Measurements from ENCODE around the gene EPB41L3. TPM values are rescaled to one million over a fixed set of nuclear protein-coding genes. Genes with fewer than 3 reads are reported as not detected.

The EPB41L3 gene
- total RNA-seq, 1 experiment from 2014 or later = 8.7 TPM

- Mint-ChIP-seq H3K27ac (ENCODE audit: unreplicated experiment) (no peak overlapping the region), H3K27me3 (ENCODE audit: insufficient read depth, unreplicated experiment) (peaks cover 5% of the 10 kb centered on the region), H3K4me3 (ENCODE audit: unreplicated experiment) (no peak overlapping the region), H3K9me3 (ENCODE audit: unreplicated experiment) (no peaks in the 10 kb centered on the region), H3K36me3 (ENCODE audit: insufficient read depth, unreplicated experiment) (no peaks in the 10 kb centered on the region), H3K4me1 (ENCODE audit: low read depth, unreplicated experiment) (no peaks in the 10 kb centered on the region)
- BruUV-seq (replicated peaks) = no TSS peak
- H3K4me3 ChIP-seq (ENCODE audit: low read depth, low read length) = no peak overlapping the region
- no peak for TF ChIP-seq CTCF (IDR thresholded peaks at IDR 0.05; ENCODE audit: insufficient read depth in 1 of 2, low read depth in 1 of 2, low read length in 1 of 2, severe bottlenecking in 1 of 2, unreplicated experiment in 1 of 2)
- no peaks in the 10 kb centered on the region for H3K36me3 ChIP-seq (ENCODE audit: control insufficient read depth, insufficient read depth, low read length)
- no peak for DNase-seq
- POLR2A ChIA-PET = no interaction called here
- no peaks in the 10 kb centered on the region for H3K9me3 ChIP-seq
- intact Hi-C loops (cut with micrococcal nuclease; ENCODE audit: unreplicated experiment) = no loop called here
- no peaks in the 10 kb centered on the region for H3K4me1 ChIP-seq
- no peaks in the 10 kb centered on the region for H3K27me3 ChIP-seq (replicated peaks; ENCODE audit: control insufficient read depth, insufficient read depth, low read length)
- CTCF ChIA-PET = no interaction called here
Measured at GRCh38 chr18:5451871-5452270, 91.9 kb downstream of the EPB41L3 start.

GRCh38 chr18:5451150-5451549 lies 92.6 kb downstream of the EPB41L3 start:
- intact Hi-C loops (cut with micrococcal nuclease; ENCODE audit: unreplicated experiment) = no loop called here
- no peak for TF ChIP-seq CTCF (IDR thresholded peaks at IDR 0.05; ENCODE audit: insufficient read depth in 1 of 2, low read depth in 1 of 2, low read length in 1 of 2, severe bottlenecking in 1 of 2, unreplicated experiment in 1 of 2)
- Mint-ChIP-seq H3K27ac (ENCODE audit: unreplicated experiment) (no peak overlapping the region), H3K36me3 (ENCODE audit: insufficient read depth, unreplicated experiment) (no peaks in the 10 kb centered on the region), H3K4me3 (ENCODE audit: unreplicated experiment) (no peak overlapping the region), H3K4me1 (ENCODE audit: low read depth, unreplicated experiment) (no peaks in the 10 kb centered on the region), H3K9me3 (ENCODE audit: unreplicated experiment) (no peaks in the 10 kb centered on the region), H3K27me3 (ENCODE audit: insufficient read depth, unreplicated experiment) (peaks cover 5% of the 10 kb centered on the region)
- Histone ChIP-seq H3K27me3 (replicated peaks; ENCODE audit: control insufficient read depth, insufficient read depth, low read length) (no peaks in the 10 kb centered on the region), H3K4me3 (ENCODE audit: low read depth, low read length) (no peak overlapping the region), H3K36me3 (ENCODE audit: control insufficient read depth, insufficient read depth, low read length) (no peaks in the 10 kb centered on the region), H3K9me3 (no peaks in the 10 kb centered on the region), H3K4me1 (no peaks in the 10 kb centered on the region)
- BruUV-seq (replicated peaks) = no TSS peak
- ChIA-PET CTCF (no interaction called here), POLR2A (no interaction called here)
- no peak for DNase-seq

- Mint-ChIP-seq H3K36me3 (ENCODE audit: insufficient read depth, unreplicated experiment) (no peaks in the 10 kb centered on the region), H3K4me3 (ENCODE audit: unreplicated experiment) (no peak overlapping the region), H3K27ac (ENCODE audit: unreplicated experiment) (no peak overlapping the region), H3K9me3 (ENCODE audit: unreplicated experiment) (no peaks in the 10 kb centered on the region), H3K27me3 (ENCODE audit: insufficient read depth, unreplicated experiment) (peaks cover 5% of the 10 kb centered on the region), H3K4me1 (ENCODE audit: low read depth, unreplicated experiment) (no peaks in the 10 kb centered on the region)
- Histone ChIP-seq H3K4me1 (no peaks in the 10 kb centered on the region), H3K9me3 (no peaks in the 10 kb centered on the region), H3K4me3 (ENCODE audit: low read depth, low read length) (no peak overlapping the region), H3K27me3 (replicated peaks; ENCODE audit: control insufficient read depth, insufficient read depth, low read length) (no peaks in the 10 kb centered on the region), H3K36me3 (ENCODE audit: control insufficient read depth, insufficient read depth, low read length) (no peaks in the 10 kb centered on the region)
- intact Hi-C loops (cut with micrococcal nuclease; ENCODE audit: unreplicated experiment) = no loop called here
- no peak for TF ChIP-seq CTCF (IDR thresholded peaks at IDR 0.05; ENCODE audit: insufficient read depth in 1 of 2, low read depth in 1 of 2, low read length in 1 of 2, severe bottlenecking in 1 of 2, unreplicated experiment in 1 of 2)
- ChIA-PET CTCF (no interaction called here), POLR2A (no interaction called here)
- no peak for DNase-seq
- BruUV-seq (replicated peaks) = no TSS peak
Measured at GRCh38 chr18:5449858-5450509, 93.8 kb downstream of the EPB41L3 start.

Data from Caco-2 (cell line).